Activated CD4-positive, alpha-beta T cell treated with anti-CD3 and anti-CD28 coated beads, Interleukin-2, amount 10 ng/mL, durations not matched to agents 24 days and 14 days (primary cell): Measurements from ENCODE around the gene CCHCR1. TPM values are rescaled to one million over a fixed set of nuclear protein-coding genes. Genes with fewer than 3 reads are reported as not detected.
A peak's percentile ranks its signal among the peaks of the same experiment; 100 is the strongest.
"Not testable (repeated sequence)": the region's sequence is repeated elsewhere in the genome, so short reads cannot be mapped to it uniquely, and the experiment has no call there.

Experiments used
- DNase-seq: peaks from one replicate; pipeline ENCODE4 v3.0.0; 2022
- H3K27ac Mint-ChIP-seq: one replicate; pipeline ENCODE4 v1.8.0; 2022; ENCODE audit warnings: mild to moderate bottlenecking, mixed read lengths
- H3K27me3 Mint-ChIP-seq: one replicate; pipeline ENCODE4 v1.8.0; 2022; ENCODE audit warnings: mixed read lengths
- H3K36me3 Mint-ChIP-seq: one replicate; pipeline ENCODE4 v1.8.0; 2022; ENCODE audit warnings: low read depth, mild to moderate bottlenecking, mixed read lengths
- H3K4me1 Mint-ChIP-seq: one replicate; pipeline ENCODE4 v1.8.0; 2021; ENCODE audit warnings: mixed read lengths
- H3K4me3 Mint-ChIP-seq: one replicate; pipeline ENCODE4 v1.8.0; 2022; ENCODE audit warnings: mild to moderate bottlenecking, moderate library complexity, mixed read lengths
- H3K9me3 Mint-ChIP-seq: one replicate; pipeline ENCODE4 v1.8.0; 2021; ENCODE audit warnings: mixed read lengths
- intact Hi-C: fragments of 100-400 bp; cut with micrococcal nuclease; formaldehyde crosslinking; loops from one replicate; pipeline ENCODE4 v1.15.1; 2023
- total RNA-seq: library from RNA; stranded (reverse); gene quantifications from 2 replicates; pipeline ENCODE4 v1.2.3, GENCODE V29; 2022

Gene CCHCR1, protein sequence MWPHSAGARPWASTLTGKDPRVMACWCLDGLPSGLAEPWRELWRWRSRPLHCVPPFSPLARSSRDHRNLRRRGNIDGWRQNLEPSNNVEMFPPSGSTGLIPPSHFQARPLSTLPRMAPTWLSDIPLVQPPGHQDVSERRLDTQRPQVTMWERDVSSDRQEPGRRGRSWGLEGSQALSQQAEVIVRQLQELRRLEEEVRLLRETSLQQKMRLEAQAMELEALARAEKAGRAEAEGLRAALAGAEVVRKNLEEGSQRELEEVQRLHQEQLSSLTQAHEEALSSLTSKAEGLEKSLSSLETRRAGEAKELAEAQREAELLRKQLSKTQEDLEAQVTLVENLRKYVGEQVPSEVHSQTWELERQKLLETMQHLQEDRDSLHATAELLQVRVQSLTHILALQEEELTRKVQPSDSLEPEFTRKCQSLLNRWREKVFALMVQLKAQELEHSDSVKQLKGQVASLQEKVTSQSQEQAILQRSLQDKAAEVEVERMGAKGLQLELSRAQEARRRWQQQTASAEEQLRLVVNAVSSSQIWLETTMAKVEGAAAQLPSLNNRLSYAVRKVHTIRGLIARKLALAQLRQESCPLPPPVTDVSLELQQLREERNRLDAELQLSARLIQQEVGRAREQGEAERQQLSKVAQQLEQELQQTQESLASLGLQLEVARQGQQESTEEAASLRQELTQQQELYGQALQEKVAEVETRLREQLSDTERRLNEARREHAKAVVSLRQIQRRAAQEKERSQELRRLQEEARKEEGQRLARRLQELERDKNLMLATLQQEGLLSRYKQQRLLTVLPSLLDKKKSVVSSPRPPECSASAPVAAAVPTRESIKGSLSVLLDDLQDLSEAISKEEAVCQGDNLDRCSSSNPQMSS
- total RNA-seq: 51.5 and 52.7 TPM in 2 replicates

DNA sequence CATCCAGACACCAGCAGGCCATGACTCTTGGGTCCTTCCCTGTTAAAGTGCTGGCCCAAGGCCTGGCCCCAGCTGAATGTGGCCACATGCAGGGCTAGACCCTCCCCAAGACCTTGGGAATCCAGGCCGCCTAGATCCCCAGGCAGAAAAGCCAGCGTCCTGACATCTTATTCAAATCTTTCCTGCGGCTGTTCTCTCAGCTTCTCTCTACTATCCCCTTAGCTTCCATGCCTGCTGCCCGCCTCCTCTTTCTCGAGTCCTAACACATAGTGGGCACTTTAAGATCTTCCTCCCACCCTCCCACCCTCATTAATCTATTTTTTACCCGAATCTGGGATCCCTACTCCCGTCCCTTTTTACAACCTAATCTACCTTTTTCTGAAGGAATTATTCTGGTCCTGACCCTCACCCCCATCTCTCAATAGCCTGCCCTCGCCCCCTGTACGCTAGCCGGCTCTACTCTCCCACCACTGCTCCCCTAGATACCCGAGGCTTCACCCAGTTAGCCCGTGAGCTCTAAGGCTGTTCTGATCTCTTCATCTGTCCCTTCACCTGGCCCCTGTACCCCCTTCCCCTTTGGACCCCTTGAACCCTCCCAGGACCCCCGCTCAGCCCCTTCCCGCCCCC lies at the start of gene CCHCR1:
Gene CCHCR1 (minus strand): TSS at position 290 of the 627 bp plus-strand sequence. CDS start 202 bp downstream, at position 88.
- Mint-ChIP-seq H3K9me3 (no peaks in the 10 kb centered on the region), H3K27me3 (peaks cover 3% of the 10 kb centered on the region), H3K36me3 (peaks cover 39% of the 10 kb centered on the region), H3K4me1 (peaks cover 37% of the 10 kb centered on the region), H3K4me3 (peak within 1 kb of the TSS; percentile 97), H3K27ac (peak within 1 kb of the TSS; percentile 89)
- intact Hi-C loops: loop anchor here (2.0 to 5.0 kb wide), 4 partner anchors 21 to 540 kb away; partner anchors contain the start of genes HLA-C, MRPS18B and PPP1R10
- no peak for DNase-seq

DNA sequence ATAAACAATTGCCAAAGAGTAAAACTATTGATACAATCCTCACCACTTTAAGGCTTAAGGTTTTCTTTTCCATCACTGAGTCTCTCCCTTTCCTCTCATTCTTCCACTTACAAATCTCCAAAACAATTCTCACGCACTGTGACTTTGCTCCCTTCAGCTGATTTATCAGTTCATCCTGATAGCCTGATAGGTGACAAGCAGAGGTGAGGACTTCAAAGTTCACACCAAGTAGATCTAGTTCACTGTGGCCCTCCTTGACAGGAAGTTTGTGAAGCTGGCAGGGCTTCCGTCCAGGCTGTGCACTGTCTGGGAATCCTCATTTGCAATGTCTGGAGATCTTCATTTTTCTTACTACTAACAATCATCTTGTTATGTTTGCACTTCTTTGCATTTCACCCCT lies 48.0 kb upstream of the CCHCR1 start:
- no peaks in the 10 kb centered on the region for H3K9me3 Mint-ChIP-seq
- peaks cover 36% of the 10 kb centered on the region for H3K4me1 Mint-ChIP-seq
- no peaks in the 10 kb centered on the region for H3K27me3 Mint-ChIP-seq
- peaks cover 17% of the 10 kb centered on the region for H3K36me3 Mint-ChIP-seq
- H3K4me3 Mint-ChIP-seq: peak overlapping the region; percentile 50
- peak; percentile 55 for DNase-seq
- intact Hi-C loops: no loop called here
- peak overlapping the region; percentile 73 for H3K27ac Mint-ChIP-seq

DNA sequence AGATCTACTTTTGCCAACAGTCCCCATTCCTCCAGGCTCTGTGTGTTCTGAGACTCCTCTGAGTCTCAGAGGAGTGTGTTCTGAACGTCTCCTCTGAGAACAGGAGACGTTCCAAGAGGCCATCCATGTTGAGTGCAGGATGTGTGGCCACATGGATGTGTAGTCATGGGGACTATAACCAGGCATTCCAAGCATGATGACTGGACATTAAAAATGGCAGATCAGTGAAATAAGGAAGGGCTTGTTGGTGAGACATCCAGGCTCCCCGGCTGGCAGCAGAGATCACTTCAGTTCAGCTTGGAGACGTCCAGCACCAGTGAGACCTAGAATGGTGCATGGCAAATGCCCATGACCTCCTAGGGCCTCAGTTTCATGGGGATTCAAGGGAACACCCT lies 47.1 kb upstream of the CCHCR1 start:
- H3K27ac Mint-ChIP-seq: peak overlapping the region; percentile 98
- H3K36me3 Mint-ChIP-seq: peaks cover 23% of the 10 kb centered on the region
- peak; percentile 55 for DNase-seq
- H3K9me3 Mint-ChIP-seq: no peaks in the 10 kb centered on the region
- H3K27me3 Mint-ChIP-seq: no peaks in the 10 kb centered on the region
- intact Hi-C loops: no loop called here
- peaks cover 39% of the 10 kb centered on the region for H3K4me1 Mint-ChIP-seq
- peak overlapping the region; percentile 93 for H3K4me3 Mint-ChIP-seq

DNA sequence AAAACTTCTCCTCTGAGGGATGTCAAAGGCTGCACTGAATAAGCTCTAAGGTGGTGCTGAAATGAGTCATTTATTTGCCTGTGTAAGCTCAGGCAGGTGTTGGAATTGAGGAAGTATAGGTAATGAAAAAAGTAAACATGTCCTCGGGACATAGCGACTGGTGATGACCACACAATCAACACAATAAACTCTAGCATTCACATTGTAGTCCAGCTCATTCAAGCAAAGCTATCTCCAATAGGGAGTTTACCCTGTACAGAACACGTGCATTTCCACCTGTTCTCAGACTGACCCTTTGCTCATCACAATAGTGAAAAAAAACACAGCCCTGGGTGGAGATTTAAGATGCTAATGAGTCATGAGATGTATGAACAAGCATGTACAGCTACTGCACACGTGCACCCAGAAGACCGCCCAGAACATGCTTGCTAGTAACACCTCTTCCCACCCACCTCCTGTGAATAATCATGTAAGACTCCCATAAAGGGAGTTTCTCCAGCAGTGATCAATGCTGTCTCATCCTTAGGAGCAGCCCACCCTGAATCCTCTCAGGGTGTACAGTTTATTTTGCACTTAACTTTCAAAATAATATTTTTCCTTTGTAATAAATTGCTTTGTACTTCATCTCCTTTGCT lies 45.9 kb upstream of the CCHCR1 start:
- Mint-ChIP-seq H3K27me3 (no peaks in the 10 kb centered on the region), H3K9me3 (no peaks in the 10 kb centered on the region), H3K36me3 (peaks cover 25% of the 10 kb centered on the region), H3K4me1 (peaks cover 47% of the 10 kb centered on the region), H3K27ac (peak overlapping the region; percentile 98), H3K4me3 (peak overlapping the region; percentile 93)
- intact Hi-C loops: loop anchor here (1.0 kb wide), 1 partner anchor 69 kb away; the partner anchor contains the start of gene HLA-C
- peak; percentile 86 for DNase-seq

DNA sequence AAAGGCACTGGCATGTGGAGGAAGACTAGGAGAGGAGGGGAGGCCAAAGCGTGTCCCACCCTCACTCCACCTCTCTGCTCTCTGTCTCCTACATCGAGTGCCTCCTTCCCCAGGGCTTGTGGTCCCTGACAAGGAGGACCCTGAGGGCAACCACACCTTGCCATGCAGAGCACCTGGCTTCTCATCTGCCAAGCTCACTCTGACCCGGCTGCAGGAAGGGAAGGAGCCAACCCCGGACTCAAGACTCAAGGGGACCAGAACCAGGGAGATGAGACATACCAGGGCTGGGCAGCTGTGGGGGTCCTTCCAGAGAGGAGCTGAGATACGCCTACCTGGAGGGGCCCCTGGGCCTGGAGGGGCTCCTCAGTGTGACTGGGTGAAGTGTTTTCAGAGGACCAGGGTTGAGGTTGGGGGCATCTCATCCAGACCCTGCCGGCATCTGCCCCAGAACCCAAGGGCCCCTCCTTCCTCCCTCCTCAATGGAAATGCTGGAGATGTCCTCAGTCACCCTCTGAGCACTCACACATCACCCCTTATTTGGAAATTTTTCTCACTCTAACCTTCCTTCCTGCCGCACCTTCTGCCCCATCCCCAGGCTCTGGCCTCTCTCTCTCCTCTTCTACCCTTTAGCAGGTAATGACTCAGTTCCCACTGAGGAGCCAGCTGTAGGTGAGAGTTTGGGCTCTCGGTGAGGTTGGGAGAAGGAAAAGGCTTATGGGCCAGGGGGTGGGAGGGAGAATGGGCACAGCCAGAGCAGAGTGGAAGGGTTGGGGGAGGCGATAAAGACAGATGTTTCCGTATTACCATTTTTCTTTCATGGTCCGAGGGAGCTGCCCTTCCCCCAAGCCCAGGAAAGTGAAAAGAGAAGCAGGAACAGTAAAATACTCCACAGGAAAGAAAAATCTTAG lies 44.9 kb upstream of the CCHCR1 start:
- H3K36me3 Mint-ChIP-seq: peaks cover 25% of the 10 kb centered on the region
- H3K9me3 Mint-ChIP-seq: no peaks in the 10 kb centered on the region
- H3K27ac Mint-ChIP-seq: peak overlapping the region; percentile 98
- peaks cover 52% of the 10 kb centered on the region for H3K4me1 Mint-ChIP-seq
- peak; percentile 68 for DNase-seq
- intact Hi-C loops: loop anchor here (1.0 kb wide), 1 partner anchor 70 kb away; the partner anchor contains the start of gene HLA-C
- H3K4me3 Mint-ChIP-seq: peak overlapping the region; percentile 93
- no peaks in the 10 kb centered on the region for H3K27me3 Mint-ChIP-seq

DNA sequence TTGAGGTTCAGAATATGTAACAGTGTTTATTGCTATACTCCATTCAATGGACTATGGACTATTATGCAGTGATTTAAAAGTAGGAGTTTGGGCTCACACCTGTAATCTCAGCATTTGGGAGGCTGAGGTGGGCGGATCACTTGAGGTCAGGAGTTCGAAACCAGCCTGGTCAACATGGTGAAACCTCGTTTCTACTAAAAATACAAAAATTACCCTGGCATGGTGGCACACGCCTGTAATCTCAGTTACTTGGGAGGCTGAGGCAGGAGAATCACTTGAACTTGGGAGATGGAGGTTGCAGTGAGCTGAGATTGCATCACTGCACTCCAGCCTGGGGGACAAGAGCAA lies 41.5 kb upstream of the CCHCR1 start:
- DNase-seq, H3K9me3 Mint-ChIP-seq, intact Hi-C loops, H3K27me3 Mint-ChIP-seq: not testable (repeated sequence)
- peaks cover 25% of the 10 kb centered on the region for H3K36me3 Mint-ChIP-seq
- H3K4me1 Mint-ChIP-seq: peaks cover 56% of the 10 kb centered on the region
- peak overlapping the region; percentile 89 for H3K4me3 Mint-ChIP-seq
- H3K27ac Mint-ChIP-seq: peak overlapping the region; percentile 99

DNA sequence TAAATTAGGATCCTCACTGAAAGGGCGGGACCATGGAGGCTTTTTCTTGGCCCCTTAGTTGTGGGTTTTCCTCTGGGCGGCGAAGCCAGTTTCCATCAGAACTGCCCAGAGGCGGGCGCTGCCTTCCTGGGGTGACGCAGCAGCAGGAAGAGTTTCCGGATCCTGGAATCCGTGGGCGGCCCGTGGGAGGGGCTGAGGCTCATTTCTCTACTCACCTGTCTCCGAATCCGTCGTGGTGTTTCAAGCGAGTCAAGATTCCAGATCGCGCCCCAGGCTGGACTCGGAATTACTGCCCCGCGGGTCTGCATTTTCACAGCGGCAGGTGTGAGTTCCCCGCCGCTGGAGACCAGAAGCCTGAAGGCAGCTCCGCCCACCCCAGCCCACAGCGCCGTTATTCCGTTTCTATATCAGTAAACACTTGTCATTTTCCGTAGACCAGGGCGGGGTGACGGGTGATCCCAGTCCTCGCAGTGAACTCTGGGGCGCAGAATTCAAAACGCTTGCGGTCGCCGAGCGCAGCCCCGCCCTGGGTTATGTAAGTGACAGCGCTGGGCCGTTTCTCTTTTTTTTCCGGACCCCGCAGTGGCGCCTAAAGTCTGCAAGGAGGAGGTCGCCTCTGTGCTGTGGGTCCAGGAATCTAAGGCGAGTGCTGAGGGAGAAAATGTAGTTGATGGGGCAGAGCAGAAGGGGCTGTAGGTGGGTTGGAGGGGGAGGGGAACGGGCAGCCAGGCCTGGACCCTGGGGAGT lies 40.1 kb upstream of the CCHCR1 start:
- Mint-ChIP-seq H3K27me3 (no peaks in the 10 kb centered on the region), H3K9me3 (no peaks in the 10 kb centered on the region), H3K4me1 (peaks cover 45% of the 10 kb centered on the region), H3K4me3 (peak overlapping the region; percentile 89), H3K27ac (peak overlapping the region; percentile 99), H3K36me3 (peaks cover 25% of the 10 kb centered on the region)
- intact Hi-C loops: loop anchor here (1.0 to 2.0 kb wide), 6 partner anchors 39 to 423 kb away; partner anchors contain the start of genes HLA-B, PRRC2A and TCF19
- peak; percentile 98 for DNase-seq

DNA sequence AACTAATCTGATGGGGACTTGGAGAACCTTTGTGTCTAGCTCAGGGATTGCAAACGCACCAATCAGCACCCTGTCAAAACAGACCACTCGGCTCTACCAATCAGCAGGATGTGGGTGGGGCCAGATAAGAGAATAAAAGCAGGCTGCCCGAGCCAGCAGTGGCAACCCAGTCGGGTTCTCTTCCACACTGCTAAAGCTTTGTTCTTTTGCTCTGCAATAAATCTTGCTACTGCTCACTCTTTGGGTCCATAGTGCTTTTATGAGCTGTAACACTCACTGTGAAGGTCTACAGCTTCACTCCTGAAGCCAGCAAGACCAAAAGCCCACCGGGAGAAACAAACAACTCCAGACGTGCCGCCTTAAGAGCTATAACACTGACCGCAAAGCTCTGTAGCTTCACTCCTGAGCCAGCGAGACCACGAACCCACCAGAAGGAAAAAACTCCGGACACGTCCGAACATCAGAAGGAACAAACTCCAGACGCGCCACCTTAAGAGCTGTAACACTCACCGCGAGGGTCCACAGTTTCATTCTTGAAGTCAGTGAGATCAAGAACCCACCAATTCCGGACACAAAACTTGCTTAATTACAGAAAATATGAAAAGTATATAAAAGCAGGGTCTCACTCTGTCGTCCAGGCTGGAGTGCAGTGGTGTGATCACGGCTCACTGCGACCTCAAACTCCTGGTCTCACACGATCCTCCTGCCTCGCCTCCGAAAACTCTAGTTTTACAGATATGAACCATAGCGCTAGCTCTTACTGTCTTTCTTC lies 38.8 kb upstream of the CCHCR1 start:
- Mint-ChIP-seq H3K36me3 (peaks cover 17% of the 10 kb centered on the region), H3K4me1 (peaks cover 38% of the 10 kb centered on the region), H3K27ac (peak overlapping the region; percentile 99), H3K4me3 (peak overlapping the region; percentile 89)
- not testable (repeated sequence) for H3K27me3 Mint-ChIP-seq, DNase-seq, H3K9me3 Mint-ChIP-seq
- intact Hi-C loops: loop anchor here (1.0 to 2.0 kb wide), 6 partner anchors 38 to 424 kb away; partner anchors contain the start of genes HLA-B, PRRC2A and TCF19

DNA sequence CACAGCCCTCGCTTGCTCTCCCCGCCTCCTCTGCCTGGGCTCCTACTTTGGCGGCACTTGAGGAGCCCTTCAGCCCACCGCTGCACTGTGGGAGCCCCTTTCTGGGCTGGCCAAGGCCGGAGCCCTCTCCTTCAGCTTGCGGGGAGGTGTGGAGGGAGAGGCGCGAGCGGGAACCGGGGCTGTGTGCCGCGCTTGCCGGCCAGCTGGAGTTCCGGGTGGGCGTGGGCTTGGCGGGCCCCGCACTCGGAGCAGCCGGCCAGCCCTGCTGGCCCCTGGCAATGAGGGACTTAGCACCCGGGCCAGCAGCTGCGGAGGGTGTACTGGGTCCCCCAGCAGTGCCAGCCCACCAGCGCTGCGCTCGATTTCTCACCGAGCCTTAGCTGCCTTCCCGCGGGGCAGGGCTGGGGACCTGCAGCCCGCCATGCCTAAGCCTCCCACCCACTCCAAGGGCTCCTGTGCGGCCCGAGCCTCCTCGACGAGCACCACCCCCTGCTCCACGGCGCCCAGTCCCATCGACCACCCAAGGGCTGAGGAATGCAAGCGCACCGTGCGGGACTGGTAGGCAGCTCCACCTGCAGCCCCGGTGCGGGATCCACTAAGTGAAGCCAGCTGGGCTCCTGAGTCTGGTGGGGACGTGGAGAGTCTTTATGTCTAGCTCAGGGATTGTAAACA lies 37.8 kb upstream of the CCHCR1 start:
- H3K27ac Mint-ChIP-seq, H3K36me3 Mint-ChIP-seq, DNase-seq, H3K27me3 Mint-ChIP-seq, H3K9me3 Mint-ChIP-seq, intact Hi-C loops, H3K4me3 Mint-ChIP-seq: not testable (repeated sequence)
- peaks cover 34% of the 10 kb centered on the region for H3K4me1 Mint-ChIP-seq

DNA sequence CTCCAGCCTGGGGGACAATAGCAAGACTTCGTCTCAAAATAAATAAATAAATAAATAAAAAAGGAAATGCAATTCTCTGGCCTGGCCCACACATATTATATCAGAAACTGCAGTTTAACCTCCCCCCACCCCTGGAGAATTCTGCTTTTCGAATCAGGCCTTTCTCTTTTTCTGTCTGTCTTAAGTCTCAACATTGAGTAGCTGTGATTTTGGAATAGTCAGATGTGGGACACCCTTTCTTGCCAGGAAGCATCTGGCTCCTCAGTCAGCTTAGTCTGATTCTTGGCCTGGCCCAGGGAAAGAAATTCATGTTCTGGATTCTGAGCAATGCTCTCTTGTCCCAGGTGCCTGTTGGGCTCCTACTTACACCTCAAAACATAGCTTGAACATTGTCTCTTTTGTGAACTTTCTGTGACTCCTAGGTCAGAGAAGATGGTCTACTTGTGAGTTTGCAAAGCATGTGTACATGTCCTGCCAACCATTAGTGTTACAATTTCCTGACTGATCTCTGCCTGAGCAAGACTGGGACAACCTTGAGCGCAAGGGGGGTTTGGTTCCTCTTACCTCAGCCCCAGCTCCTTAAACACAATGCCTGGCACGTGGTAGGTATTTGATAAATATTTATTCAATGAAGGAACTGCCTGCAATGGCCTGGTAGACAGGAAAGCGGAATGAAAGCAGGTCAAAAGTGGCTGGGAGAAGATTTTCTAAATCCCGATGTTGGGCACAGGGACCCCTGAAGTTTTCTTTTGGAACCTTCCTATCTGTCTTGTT lies 36.6 kb upstream of the CCHCR1 start:
- Mint-ChIP-seq H3K4me1 (peaks cover 26% of the 10 kb centered on the region), H3K27ac (peak overlapping the region; percentile 28), H3K36me3 (peaks cover 4% of the 10 kb centered on the region), H3K9me3 (no peaks in the 10 kb centered on the region), H3K27me3 (no peaks in the 10 kb centered on the region), H3K4me3 (no peak overlapping the region)
- DNase-seq: no peak
- intact Hi-C loops: no loop called here
